HG03342 (cell line): Measurements from ENCODE around the gene PHKA1.
"Not testable (repeated sequence)": the region's sequence is repeated elsewhere in the genome, so short reads cannot be mapped to it uniquely, and the experiment has no call there.

ENCODE experiments used
- ATAC-seq: cut with Tn5 transposase; IDR thresholded peaks from one replicate; pipeline ENCODE4 v1.9.1; 2021; ENCODE audit warnings: mild to moderate bottlenecking, moderate library complexity; ENCODE audit not compliant: unreplicated experiment

PHKA1 gene

GRCh38 chrX:72669508-72669907, 44.6 kb downstream of the PHKA1 start:
- not testable (repeated sequence) for ATAC-seq

DNA sequence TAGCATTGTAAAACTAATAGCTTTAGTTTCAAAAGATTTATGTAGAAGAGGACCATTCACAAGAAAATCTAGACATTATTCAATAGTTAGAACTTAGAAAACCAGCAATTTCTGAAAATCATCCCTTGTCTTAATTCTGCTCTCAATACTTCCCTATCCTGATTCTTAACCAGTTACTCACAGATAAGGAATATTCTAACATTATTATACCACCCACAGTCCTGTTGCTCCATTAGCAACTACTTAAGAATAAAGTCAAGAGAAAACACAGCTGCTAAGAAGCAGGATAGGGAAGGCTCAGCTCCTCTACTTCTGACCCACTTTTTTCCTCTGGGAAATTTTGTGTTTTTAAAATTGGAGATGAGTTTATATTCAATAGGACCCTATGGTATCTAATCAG, 47.7 kb downstream of the PHKA1 start:
- no peak for ATAC-seq

DNA sequence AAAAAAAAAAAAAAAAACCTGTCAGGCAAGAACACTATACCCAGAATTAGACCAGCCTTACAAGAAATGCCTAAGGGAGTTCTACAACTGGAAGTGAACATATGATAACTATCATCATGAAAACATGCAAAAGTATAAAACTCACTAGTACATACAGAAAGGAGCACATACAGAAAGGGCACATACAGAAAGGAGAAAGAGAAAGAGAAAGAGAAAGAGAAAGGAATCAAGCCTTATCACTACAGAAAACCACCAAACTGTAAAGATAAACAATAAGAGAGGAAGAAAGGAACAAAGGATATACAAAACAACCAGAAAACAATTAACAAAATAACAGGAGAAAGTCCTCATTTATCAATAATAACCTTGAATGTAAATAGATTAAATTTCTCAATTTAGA, 50.4 kb downstream of the PHKA1 start:
- ATAC-seq, result peak; percentile 55

GRCh38 chrX:72662020-72662747, 51.9 kb downstream of the PHKA1 start:
- no peak for ATAC-seq

DNA sequence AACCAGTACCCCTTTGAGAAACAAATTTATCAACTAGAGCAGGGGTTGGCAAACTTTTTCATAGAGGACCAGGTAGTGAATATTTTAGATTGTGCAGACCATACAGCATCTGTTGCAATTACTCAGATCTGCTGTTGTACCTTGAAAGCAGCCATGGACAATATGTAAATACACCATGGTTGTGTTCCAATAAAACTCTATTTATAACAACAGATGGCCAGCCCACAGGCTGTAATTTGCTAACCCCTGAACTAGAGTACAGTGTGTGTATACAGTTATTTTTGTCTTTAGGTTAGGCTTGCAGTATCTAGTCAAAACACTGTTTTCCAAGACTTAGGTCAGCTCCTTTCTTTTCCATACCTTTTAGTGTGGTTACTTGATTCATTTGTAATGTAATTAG, 54.4 kb downstream of the PHKA1 start:
- ATAC-seq, result no peak

GRCh38 chrX:72652082-72652481, 62.0 kb downstream of the PHKA1 start:
- ATAC-seq, result no peak

DNA sequence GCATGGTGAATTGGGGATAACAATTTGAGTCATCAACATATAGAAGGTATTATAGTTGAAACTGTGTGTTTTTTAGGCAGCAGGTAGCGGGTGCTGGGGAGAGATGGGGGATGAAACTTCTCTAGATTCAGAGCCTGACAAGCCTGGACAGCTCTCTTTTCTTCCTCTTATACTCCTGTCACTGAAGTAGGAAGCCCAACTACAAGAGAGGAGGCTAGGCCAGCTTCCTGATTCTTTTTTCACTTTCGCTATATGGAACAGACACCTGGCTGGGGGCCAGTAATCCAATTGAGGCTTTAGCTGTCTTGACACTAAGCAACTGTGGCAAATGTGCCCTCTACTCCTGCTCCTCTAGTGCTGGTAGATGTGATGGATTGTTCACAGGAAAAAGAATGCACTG, 69.2 kb downstream of the PHKA1 start:
- no peak for ATAC-seq

DNA sequence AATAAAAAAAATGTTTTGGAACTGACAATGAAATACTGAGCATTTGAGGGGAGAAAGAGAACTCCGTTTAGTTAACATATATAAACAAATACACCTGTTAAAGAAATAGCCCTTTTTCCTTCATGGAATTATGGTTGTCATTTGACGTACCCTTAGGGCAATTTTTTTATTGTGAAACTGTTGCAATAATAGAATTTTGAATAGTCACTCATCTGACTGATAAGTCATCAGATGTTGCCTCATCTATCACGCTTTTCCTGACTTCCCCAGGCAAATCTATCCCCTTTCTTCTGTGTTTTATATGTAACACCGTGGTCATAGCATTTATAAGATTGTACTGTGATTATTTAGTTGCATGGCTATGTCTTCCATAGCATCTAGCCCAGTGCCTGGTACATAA, 72.5 kb downstream of the PHKA1 start:
- ATAC-seq, result no peak

DNA sequence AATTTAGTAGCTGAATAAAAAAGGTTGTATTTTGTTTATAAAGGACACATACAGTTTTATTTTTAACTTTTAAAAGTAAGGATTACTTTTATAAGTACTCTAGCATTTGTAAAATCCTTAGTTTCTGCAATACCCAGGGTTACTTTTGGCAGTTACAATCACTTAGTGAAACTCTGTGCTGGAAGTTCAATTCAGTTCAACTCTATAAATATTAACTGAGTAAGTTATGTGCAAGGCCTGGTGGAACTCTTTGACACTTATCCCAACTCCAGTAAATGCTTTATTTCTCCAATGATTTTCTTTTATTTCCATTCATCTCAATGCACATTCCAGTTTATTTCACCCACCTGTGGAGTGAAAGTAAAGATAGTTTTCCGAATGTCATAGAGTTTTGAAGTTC, 78.2 kb downstream of the PHKA1 start:
- no peak for ATAC-seq

DNA sequence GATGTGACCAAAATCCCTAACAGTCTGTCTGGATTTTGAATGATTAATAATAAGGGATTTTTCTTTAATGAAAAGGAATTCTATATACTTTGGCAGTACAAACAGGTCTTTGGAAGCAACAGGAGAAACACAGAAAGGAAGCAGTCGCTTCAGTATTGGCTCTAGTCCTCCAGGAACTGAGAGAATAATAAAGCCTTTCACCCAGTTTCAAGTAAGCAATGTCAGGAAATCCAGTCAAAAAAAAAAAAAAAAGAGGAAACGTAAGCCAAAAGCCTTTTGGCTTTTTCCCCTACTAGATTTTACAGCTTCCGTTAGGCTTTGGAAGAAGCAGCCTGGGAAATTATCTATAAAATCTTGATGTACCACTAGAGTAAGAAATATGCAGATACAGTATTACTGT, 79.8 kb downstream of the PHKA1 start:
- ATAC-seq, result no peak

DNA sequence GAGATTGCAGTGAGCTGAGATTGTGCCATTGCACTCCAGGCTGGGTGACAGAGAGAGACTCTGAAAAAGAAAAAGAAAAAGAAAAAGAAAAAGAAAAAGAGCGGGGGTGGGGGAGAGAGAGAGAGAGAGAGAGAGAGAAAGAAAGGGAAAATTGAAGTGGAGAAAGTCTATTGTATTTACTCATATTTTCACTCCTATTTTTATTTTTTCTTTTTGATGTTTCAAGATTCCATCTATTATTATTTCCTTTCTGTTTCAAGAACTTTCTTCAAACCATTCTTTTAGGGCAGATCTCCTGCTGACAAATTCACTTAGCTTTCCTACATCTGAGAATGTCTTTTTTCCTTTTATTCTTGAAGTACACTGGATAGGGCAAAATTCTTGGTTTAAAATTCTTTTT, 83.9 kb downstream of the PHKA1 start:
- ATAC-seq, result no peak

DNA sequence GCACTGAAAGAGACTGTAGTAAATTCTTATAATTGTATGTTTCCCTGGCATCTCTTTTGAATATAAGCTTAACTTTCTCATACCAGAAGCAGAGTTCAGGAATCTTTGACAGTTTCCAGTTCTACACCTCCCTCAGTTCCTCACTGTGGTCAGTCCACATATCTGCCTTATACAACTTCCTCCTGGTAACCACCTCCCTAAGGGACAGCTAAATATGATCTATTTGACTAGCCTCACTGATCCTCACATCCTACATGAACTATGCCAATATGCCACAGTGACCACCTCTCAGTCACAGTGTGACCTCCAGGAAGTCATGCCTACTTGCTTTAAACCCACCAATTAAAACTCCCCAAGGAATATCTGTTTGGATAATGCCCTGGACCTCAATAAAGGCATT, 89.9 kb downstream of the PHKA1 start:
- no peak for ATAC-seq

DNA sequence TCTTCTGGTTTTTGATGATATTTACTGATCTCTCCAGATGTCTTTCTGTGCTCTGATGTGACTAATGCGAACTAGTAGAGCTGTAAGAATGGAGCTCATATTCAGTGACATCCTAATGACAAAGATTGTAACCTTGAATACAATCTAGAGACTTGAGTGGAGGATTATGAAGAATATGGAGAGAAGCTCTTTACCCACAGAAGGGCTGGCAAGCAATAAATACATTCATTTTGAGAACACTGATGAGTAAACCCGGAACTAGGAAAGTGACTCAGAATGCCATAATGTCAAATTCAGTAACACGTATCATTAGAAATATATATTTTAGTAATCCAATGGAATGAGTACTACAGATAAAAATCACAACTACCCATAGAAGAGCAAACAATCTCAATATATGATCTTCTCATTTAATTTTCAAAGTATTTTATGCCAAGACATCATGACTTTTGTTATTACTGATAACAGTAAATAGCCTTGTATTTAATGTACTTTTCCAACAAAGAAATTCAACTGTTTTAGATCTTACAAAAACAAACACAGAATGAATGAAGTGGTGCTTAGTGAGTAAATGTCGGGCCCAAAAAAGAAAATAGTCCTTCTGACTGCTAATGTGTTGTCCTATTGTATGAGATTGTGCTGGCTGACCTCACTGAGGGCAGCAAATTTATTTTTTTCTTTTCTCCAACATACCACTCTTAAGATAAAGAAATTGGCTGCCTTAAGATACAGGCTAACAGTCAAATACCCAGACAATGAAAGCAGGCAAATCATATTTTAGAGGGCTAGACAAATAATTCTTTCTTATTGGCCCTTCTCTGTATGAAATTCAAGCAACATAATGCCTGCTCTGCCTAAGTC, 92.3 kb downstream of the PHKA1 start:
- peak; percentile 83 for ATAC-seq

DNA sequence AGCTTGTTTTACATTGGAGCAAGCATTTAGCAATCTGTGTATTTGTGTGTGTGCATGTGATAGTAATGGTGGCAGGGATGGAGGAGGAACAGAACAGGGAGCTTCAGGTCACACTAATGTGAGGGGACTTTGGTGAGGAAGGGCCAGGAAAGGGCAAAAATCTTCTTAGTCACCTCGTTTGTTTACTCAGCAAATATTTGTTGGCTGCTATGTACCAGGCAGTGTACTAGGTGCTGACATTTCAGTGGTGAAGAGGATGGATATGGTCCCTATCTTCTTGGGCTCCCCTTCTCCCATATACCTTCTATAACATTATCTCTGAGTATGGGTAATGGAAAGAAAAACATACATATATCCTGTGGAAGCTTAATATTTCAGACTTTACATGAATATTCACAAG, 92.9 kb downstream of the PHKA1 start:
- peak; percentile 26 for ATAC-seq

DNA sequence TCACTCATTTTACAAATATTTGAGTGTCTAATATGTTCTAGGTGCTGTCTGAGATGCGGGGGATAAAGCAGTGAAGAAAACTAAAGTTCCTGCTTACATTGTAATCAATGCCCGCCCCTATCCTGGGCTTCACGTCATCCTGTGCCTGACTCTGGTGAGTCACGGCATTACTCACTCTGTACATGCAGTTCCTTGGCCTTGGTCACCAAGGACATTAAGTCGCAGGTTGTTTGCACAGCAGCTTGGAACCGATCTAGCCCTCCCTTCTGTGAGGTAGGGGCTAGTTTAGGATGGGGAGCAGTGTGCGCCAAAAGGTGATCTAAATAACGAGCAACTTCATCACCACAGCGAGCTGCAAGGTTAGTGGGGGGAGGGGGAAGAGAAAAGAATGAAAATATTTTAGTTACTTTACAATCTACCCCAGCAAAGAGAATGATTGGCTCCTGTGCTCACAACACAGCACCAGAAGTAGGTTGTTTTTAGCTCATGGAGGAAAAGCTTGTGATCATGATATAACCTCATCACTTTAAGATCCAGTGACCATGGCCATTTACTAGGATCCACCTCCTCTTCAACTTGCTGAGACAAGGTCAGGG, 93.5 kb downstream of the PHKA1 start:
- no peak for ATAC-seq

GRCh38 chrX:72609313-72609712, 104.8 kb downstream of the PHKA1 start:
- no peak for ATAC-seq

DNA sequence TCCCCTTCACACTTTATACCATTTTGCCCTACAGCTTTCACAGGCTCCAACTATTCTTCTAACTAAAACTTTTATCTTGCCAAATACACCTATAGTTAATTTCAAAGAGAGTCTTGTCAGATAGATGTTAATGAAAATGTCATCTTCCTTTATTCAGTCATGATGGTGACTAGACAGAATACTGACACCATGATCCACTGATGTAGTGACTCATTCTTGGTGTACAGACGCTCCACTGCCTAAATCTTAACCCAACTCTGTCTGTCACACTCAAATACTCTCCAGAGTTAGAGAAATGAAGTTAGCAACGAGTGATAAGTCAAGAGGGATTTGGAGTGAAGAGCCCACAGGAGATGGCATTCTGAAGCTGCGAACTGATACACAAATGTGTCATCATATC, 109.4 kb downstream of the PHKA1 start:
- no peak for ATAC-seq

GRCh38 chrX:72604112-72604511, 110.0 kb downstream of the PHKA1 start:
- ATAC-seq, result peak; percentile 58

- not testable (repeated sequence) for ATAC-seq
Observed at GRCh38 chrX:72591038-72591437, 123.1 kb downstream of the PHKA1 start.

- ATAC-seq, result no peak
Observed at GRCh38 chrX:72584163-72584562, 129.9 kb downstream of the PHKA1 start.

GRCh38 chrX:72576141-72576894, 137.8 kb downstream of the PHKA1 start:
- ATAC-seq, result no peak
